GM19025 (cell line): ENCODE data around the gene UBQLN4.

ENCODE experiments used
- ATAC-seq: cut with Tn5 transposase; IDR thresholded peaks from one replicate; pipeline ENCODE4 v1.9.1; 2021; ENCODE audit warnings: mild to moderate bottlenecking, low read depth, moderate library complexity; ENCODE audit not compliant: unreplicated experiment

UBQLN4 gene

GRCh38 chr1:156020293-156021092, 33.1 kb downstream of the UBQLN4 start, which contains the start of gene SSR2:
Gene SSR2, minus strand, starts transcription at chr1:156020951. Its CDS starts 784 bp downstream, at chr1:156020167.
- peak; percentile 94 for ATAC-seq

GRCh38 chr1:156019946-156020292, 33.7 kb downstream of the UBQLN4 start:
- no peak for ATAC-seq

GRCh38 chr1:156014829-156015228, 38.8 kb downstream of the UBQLN4 start:
- no peak for ATAC-seq

GRCh38 chr1:156012051-156012817, 41.4 kb downstream of the UBQLN4 start:
- peak; percentile 73 for ATAC-seq

- ATAC-seq, result no peak
Measured at GRCh38 chr1:156009404-156009803, 44.2 kb downstream of the UBQLN4 start.

GRCh38 chr1:156006666-156007376, 46.8 kb downstream of the UBQLN4 start:
- ATAC-seq, result no peak

GRCh38 chr1:156004843-156005584, 48.6 kb downstream of the UBQLN4 start:
- no peak for ATAC-seq

GRCh38 chr1:156003923-156004188, 49.7 kb downstream of the UBQLN4 start:
- ATAC-seq, result no peak

- ATAC-seq, result no peak
Measured at GRCh38 chr1:156002188-156002911, 51.2 kb downstream of the UBQLN4 start.

GRCh38 chr1:156001662-156002171, 51.9 kb downstream of the UBQLN4 start:
- no peak for ATAC-seq

- ATAC-seq, result no peak
Measured at GRCh38 chr1:156001021-156001661, 52.5 kb downstream of the UBQLN4 start.

- ATAC-seq, result no peak
Measured at GRCh38 chr1:155999964-156000363, 53.6 kb downstream of the UBQLN4 start.

- no peak for ATAC-seq
Measured at GRCh38 chr1:155996166-155996565, 57.4 kb downstream of the UBQLN4 start.

- no peak for ATAC-seq
Measured at GRCh38 chr1:155993595-155993994, 60.0 kb downstream of the UBQLN4 start.

- ATAC-seq, result no peak
Measured at GRCh38 chr1:155990005-155990739, 63.4 kb downstream of the UBQLN4 start.

GRCh38 chr1:155989242-155990004, 64.2 kb downstream of the UBQLN4 start:
- ATAC-seq, result no peak
